SK-N-SH (cell line): ENCODE measurements around the gene RNASE8. TPM values are rescaled to one million over a fixed set of nuclear protein-coding genes. Genes with fewer than 3 reads are reported as not detected.

ENCODE experiments used
- CTCF ChIA-PET: fragments of 300-600, 350-600 bp; formaldehyde crosslinking; extraction: SDS; loops from one replicate; lab custom pipeline; 2021; lab: Yijun Ruan, JAX
- POLR2A ChIA-PET: fragments of 350-600 bp; sonication (Branson Sonifier 250); formaldehyde crosslinking; extraction: SDS; loops from one replicate; lab custom pipeline; 2020; ENCODE audit warnings: antibody characterized with exemption, inconsistent platforms; lab: Yijun Ruan, JAX
- DNase-seq: peaks from one replicate; pipeline ENCODE4 v3.0.0; 2012
- H2AFZ ChIP-seq: fragments of 200-600 bp; sonication (generic); 2 replicates; pipeline ENCODE4 v1.8.1; 2016; ENCODE audit warnings: antibody characterized with exemption, mild to moderate bottlenecking, low read depth
- H3F3A ChIP-seq: fragments of 200-600 bp; sonication (generic); replicated peaks from 2 replicates; pipeline ENCODE3; 2016; ENCODE audit warnings: antibody characterized with exemption, mild to moderate bottlenecking; ENCODE audit not compliant: insufficient read depth
- H3K27ac ChIP-seq, 2 experiments: fragments of 200-500 bp in 1 of 2; fragments of 200-600 bp in 1 of 2; sonication (Bioruptor generic) in 1 of 2; sonication (generic), shearing (Covaris generic) in 1 of 2; 2 replicates each; pipeline versions ENCODE4 v1.5.1 to v1.6.1; 2014 to 2016; ENCODE audit warnings: low read depth in 2 of 2, inconsistent platforms in 1 of 2, low read length in 1 of 2, mild to moderate bottlenecking in 1 of 2, mixed read lengths in 1 of 2
- H3K27me3 ChIP-seq: fragments of 200-600 bp; sonication (generic), shearing (Covaris generic); 2 replicates; pipeline ENCODE4 v1.6.1; 2016; ENCODE audit warnings: mixed run types; ENCODE audit not compliant: insufficient read depth
- H3K36me3 ChIP-seq, 2 experiments: fragments of 200-500 bp in 1 of 2; fragments of 200-600 bp in 1 of 2; sonication (Bioruptor generic) in 1 of 2; sonication (generic) in 1 of 2; replicated peaks in 1 of 2; 2 replicates each; pipeline versions ENCODE3 to v1.5.1; 2014 to 2016; ENCODE audit warnings: low read length in 1 of 2, mild to moderate bottlenecking in 1 of 2; ENCODE audit not compliant: insufficient read depth in 2 of 2, control insufficient read depth in 1 of 2
- H3K4me1 ChIP-seq, 2 experiments: fragments of 200-500 bp in 1 of 2; fragments of 200-600 bp in 1 of 2; sonication (Bioruptor generic) in 1 of 2; sonication (generic), shearing (Covaris generic) in 1 of 2; 2 replicates each; pipeline versions ENCODE4 v1.5.1 to v1.6.1; 2014 to 2016; ENCODE audit warnings: low read depth in 1 of 2, low read length in 1 of 2, mixed run types in 1 of 2; ENCODE audit not compliant: insufficient read depth in 2 of 2, control insufficient read depth in 1 of 2
- H3K4me2 ChIP-seq: fragments of 200-600 bp; sonication (generic), shearing (Covaris generic); 2 replicates; pipeline ENCODE4 v1.6.1; 2017; ENCODE audit warnings: mixed run types
- H3K4me3 ChIP-seq, 2 experiments: fragments of 200-500 bp in 1 of 2; fragments of 200-600 bp in 1 of 2; sonication (Bioruptor generic) in 1 of 2; sonication (generic), shearing (Covaris generic) in 1 of 2; 2 replicates each; pipeline versions ENCODE4 v1.5.1 to v1.8.1; 2014 to 2016; ENCODE audit warnings: low read depth in 2 of 2, inconsistent platforms in 1 of 2, low read length in 1 of 2, mild to moderate bottlenecking in 1 of 2, mixed read lengths in 1 of 2, moderate library complexity in 1 of 2
- H3K79me2 ChIP-seq: fragments of 200-600 bp; sonication (generic); 2 replicates; pipeline ENCODE4 v1.8.1; 2017; ENCODE audit warnings: mild to moderate bottlenecking; ENCODE audit not compliant: insufficient read depth
- H3K9ac ChIP-seq: fragments of 200-600 bp; sonication (generic); 2 replicates; pipeline ENCODE4 v1.6.1; 2017; ENCODE audit warnings: mixed run types
- H3K9me2 ChIP-seq: fragments of 200-600 bp; sonication (generic); 2 replicates; pipeline ENCODE4 v1.6.1; 2017; ENCODE audit warnings: mixed run types
- H3K9me3 ChIP-seq: fragments of 200-600 bp; sonication (generic); 2 replicates; pipeline ENCODE4 v1.6.1; 2017; ENCODE audit warnings: mixed run types, mild to moderate bottlenecking, moderate library complexity
- H4K20me1 ChIP-seq: fragments of 200-600 bp; sonication (generic); 2 replicates; pipeline ENCODE4 v1.6.1; 2017; ENCODE audit warnings: mild to moderate bottlenecking, mixed run types; ENCODE audit not compliant: insufficient read depth
- ELF1 ChIP-seq: IDR thresholded peaks from 2 replicates; pipeline ENCODE4 v1.4.0; 2012
- EP300 ChIP-seq, 2 experiments: IDR thresholded peaks; 2 replicates each; pipeline versions ENCODE4 v1.4.0 to v1.6.1; 2012; ENCODE audit warnings: borderline replicate concordance in 1 of 2, low read depth in 1 of 2, low read length in 1 of 2
- EZH2phosphoT487 ChIP-seq: fragments of 200-600 bp; sonication (generic); IDR thresholded peaks from 2 replicates; pipeline ENCODE4 v1.6.1; 2017; ENCODE audit warnings: low read depth, mixed run types, mild to moderate bottlenecking, antibody characterized with exemption, moderate library complexity, borderline replicate concordance
- FOXJ3 ChIP-seq: sonication (generic); formaldehyde crosslinking; IDR thresholded peaks from 2 replicates; pipeline ENCODE4 v1.5.1; 2020; ENCODE audit warnings: mild to moderate bottlenecking, missing genetic modification reagents
- FOXM1 ChIP-seq: IDR thresholded peaks from 2 replicates; pipeline ENCODE4 v1.4.0; 2012; ENCODE audit warnings: low read depth, mild to moderate bottlenecking
- GATA2 ChIP-seq: sonication (generic); formaldehyde crosslinking; IDR thresholded peaks from 2 replicates; pipeline ENCODE4 v1.5.0; 2020; ENCODE audit warnings: mild to moderate bottlenecking, missing genetic modification reagents
- JUND ChIP-seq: IDR thresholded peaks from 2 replicates; pipeline ENCODE4 v1.4.0; 2012
- MEF2A ChIP-seq: IDR thresholded peaks from 2 replicates; pipeline ENCODE4 v1.4.0; 2012; ENCODE audit warnings: low read depth, borderline replicate concordance
- NFIC ChIP-seq: IDR thresholded peaks from 2 replicates; pipeline ENCODE4 v1.4.0; 2012; ENCODE audit warnings: borderline replicate concordance
- RAD21 ChIP-seq: IDR thresholded peaks from 2 replicates; pipeline ENCODE4 v1.6.1; 2012; ENCODE audit warnings: mild to moderate bottlenecking, low read length
- RXRA ChIP-seq: IDR thresholded peaks from 2 replicates; pipeline ENCODE4 v1.4.0; 2012; ENCODE audit warnings: low read depth, mild to moderate bottlenecking, borderline replicate concordance
- SIN3A ChIP-seq: IDR thresholded peaks from 2 replicates; pipeline ENCODE4 v1.6.1; 2012; ENCODE audit warnings: low read depth, mild to moderate bottlenecking, low read length, moderate library complexity, borderline replicate concordance
- TAF1 ChIP-seq: IDR thresholded peaks from 2 replicates; pipeline ENCODE4 v1.6.1; 2012; ENCODE audit warnings: low read depth, mild to moderate bottlenecking, low read length, moderate library complexity, borderline replicate concordance
- TCF12 ChIP-seq: IDR thresholded peaks from 2 replicates; pipeline ENCODE4 v1.4.0; 2012
- YY1 ChIP-seq: IDR thresholded peaks from 2 replicates; pipeline ENCODE4 v1.4.0; 2012; ENCODE audit warnings: low read depth, mild to moderate bottlenecking
- WGBS: methylation state at CpG from one replicate; pipeline ENCODE4 v1.1.6; 2017; ENCODE audit warnings: low lambda C conversion rate; 5-methylcytosine and 5-hydroxymethylcytosine counted together
- polyA plus RNA-seq, 3 experiments: library from polyadenylated mRNA; depleted of rRNA; stranded (reverse); fragments of >200 nt; gene quantifications; 2 replicates each; pipeline ENCODE4 v1.2.3, GENCODE V29; 2012
- TF ChIP-seq, protein P1 (sequence below): fragments of 200-600 bp; sonication (generic); IDR thresholded peaks from 2 replicates; pipeline ENCODE4 v1.6.1; 2017; ENCODE audit warnings: antibody characterized with exemption, mild to moderate bottlenecking, moderate library complexity
- TF ChIP-seq, protein P2 (sequence below): IDR thresholded peaks from 2 replicates; pipeline ENCODE4 v1.4.0; 2012; ENCODE audit warnings: low read depth
- TF ChIP-seq, protein P3 (sequence below): IDR thresholded peaks from 2 replicates; pipeline ENCODE4 v1.4.0; 2012; ENCODE audit warnings: low read depth, borderline replicate concordance
- TF ChIP-seq, protein P4 (sequence below): fragments of 150-350 bp; IDR thresholded peaks from 2 replicates; pipeline ENCODE4 v1.6.1; 2017; ENCODE audit warnings: antibody characterized with exemption, low read length, low read depth, borderline replicate concordance
- TF ChIP-seq, protein P5 (sequence below): fragments of 150-350 bp; IDR thresholded peaks from 2 replicates; pipeline ENCODE4 v1.6.1; 2016; ENCODE audit warnings: mild to moderate bottlenecking, low read depth, low read length

RNASE8 gene
- polyA plus RNA-seq, 1 of the 3 experiments (the other 2 are of a cell fraction) = not detected

DNA sequence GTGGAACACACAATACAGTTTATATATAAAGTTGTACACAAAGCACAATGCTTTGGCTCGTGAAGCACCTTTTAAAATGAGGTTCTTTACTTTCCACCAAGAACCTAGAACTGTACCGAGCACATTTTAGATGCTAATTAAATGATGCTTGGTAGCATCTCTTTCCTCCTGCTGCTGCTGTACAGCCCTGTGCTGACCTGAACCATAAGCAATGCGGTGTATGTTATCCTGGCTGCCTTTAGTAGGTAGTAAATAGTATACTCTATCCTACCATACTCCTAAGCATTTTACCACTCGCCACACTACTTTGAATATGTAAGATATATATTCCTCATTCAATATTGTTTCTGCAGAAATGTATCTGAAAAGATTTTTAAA lies 2.9 kb upstream of the RNASE8 start:
- H3K9ac ChIP-seq = no peak overlapping the region
- H3K27me3 ChIP-seq = no peaks in the 10 kb centered on the region
- H3K27ac ChIP-seq = no peak overlapping the region
- H3K4me3 ChIP-seq = no peak overlapping the region
- WGBS = 86% methylated on average over 4 of the region's 4 CpGs
- no peak for DNase-seq
- CTCF ChIA-PET = interaction anchor here (1.8 to 2.1 kb wide), 2 partner anchors 38 to 40 kb away, joined by 7 read pairs; no protein-coding TSS in a partner anchor
- no peaks in the 10 kb centered on the region for H3K36me3 ChIP-seq
- no peaks in the 10 kb centered on the region for H4K20me1 ChIP-seq
- no peaks in the 10 kb centered on the region for H3K9me2 ChIP-seq
- no peaks in the 10 kb centered on the region for H3K9me3 ChIP-seq
- no peaks in the 10 kb centered on the region for H3K79me2 ChIP-seq
- POLR2A ChIA-PET = no interaction called here
- no peaks in the 10 kb centered on the region for H3K4me1 ChIP-seq
- TF ChIP-seq FOXM1 (no peak), EZH2phosphoT487 (no peak), RAD21 (no peak), TAF1 (no peak), RXRA (no peak), JUND (no peak), NFIC (no peak), FOXJ3 (CRISPR knock-in tag) (no peak), SIN3A (no peak)
- TF ChIP-seq, protein P1, sequence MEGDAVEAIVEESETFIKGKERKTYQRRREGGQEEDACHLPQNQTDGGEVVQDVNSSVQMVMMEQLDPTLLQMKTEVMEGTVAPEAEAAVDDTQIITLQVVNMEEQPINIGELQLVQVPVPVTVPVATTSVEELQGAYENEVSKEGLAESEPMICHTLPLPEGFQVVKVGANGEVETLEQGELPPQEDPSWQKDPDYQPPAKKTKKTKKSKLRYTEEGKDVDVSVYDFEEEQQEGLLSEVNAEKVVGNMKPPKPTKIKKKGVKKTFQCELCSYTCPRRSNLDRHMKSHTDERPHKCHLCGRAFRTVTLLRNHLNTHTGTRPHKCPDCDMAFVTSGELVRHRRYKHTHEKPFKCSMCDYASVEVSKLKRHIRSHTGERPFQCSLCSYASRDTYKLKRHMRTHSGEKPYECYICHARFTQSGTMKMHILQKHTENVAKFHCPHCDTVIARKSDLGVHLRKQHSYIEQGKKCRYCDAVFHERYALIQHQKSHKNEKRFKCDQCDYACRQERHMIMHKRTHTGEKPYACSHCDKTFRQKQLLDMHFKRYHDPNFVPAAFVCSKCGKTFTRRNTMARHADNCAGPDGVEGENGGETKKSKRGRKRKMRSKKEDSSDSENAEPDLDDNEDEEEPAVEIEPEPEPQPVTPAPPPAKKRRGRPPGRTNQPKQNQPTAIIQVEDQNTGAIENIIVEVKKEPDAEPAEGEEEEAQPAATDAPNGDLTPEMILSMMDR = no peak
- TF ChIP-seq, all 33 proteins: peak for 0
- Histone ChIP-seq H3K4me2 (no peak overlapping the region), H2AFZ (no peak overlapping the region), H3F3A (peaks cover under 1% of the 10 kb centered on the region)

DNA sequence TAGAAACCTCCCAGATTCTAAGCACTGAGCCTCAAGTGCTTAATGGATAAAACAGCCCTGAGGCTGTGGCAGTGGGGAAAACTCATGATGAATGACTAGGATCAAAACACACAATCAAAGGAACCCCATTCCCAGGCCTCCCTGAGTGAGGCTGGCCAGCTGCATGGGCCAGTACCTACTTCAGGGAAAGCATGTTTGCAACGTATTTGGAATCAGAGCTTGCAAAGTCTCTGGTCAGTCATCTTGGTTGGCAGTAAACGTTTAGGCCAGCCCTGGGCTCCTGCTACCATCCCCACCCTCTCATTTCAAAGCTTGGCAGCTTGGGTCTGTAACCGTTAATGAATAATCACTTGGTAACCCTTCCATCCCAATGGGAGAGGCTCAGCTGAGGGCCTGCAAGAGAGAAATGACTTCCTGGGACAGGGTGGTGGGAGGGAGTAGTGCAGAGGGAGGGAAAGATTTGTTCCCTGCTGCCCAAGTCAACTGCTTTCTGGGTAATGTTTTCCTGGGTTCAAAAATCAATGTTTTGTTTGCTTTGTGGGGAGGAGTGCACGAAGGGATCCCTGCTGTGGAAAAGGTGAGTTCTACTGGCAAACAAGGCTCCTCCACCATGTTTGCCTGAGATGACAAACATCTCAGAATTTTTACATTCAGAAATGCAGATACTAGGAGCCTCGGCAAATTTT lies 2.0 kb upstream of the RNASE8 start:
- Histone ChIP-seq H3K79me2 (no peaks in the 10 kb centered on the region), H3K4me2 (no peak overlapping the region), H3K9me3 (no peaks in the 10 kb centered on the region), H3K27ac (no peak overlapping the region), H3K4me3 (no peak overlapping the region), H3K27me3 (no peaks in the 10 kb centered on the region), H3K9me2 (no peaks in the 10 kb centered on the region), H2AFZ (no peak overlapping the region), H4K20me1 (no peaks in the 10 kb centered on the region), H3F3A (no peaks in the 10 kb centered on the region), H3K4me1 (no peaks in the 10 kb centered on the region), H3K36me3 (no peaks in the 10 kb centered on the region), H3K9ac (no peak overlapping the region)
- 70% methylated on average over 5 of the region's 5 CpGs for WGBS
- ChIA-PET POLR2A (no interaction called here), CTCF (interaction anchor here (1.9 to 2.1 kb wide), 2 partner anchors 15 to 41 kb away, joined by 4 to 8 read pairs; no protein-coding TSS in a partner anchor)
- no peak for DNase-seq
- TF ChIP-seq MEF2A (no peak), ELF1 (no peak), RXRA (no peak), GATA2 (no peak), SIN3A (no peak), TAF1 (no peak), YY1 (no peak), EP300 (IDR thresholded peaks at IDR 0.05; ENCODE audit: borderline replicate concordance in 1 of 2, low read depth in 1 of 2, low read length in 1 of 2) (no peak), EZH2phosphoT487 (no peak), TCF12 (no peak)
- TF ChIP-seq, protein P1 = no peak
- TF ChIP-seq, protein P2, sequence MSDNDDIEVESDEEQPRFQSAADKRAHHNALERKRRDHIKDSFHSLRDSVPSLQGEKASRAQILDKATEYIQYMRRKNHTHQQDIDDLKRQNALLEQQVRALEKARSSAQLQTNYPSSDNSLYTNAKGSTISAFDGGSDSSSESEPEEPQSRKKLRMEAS = no peak
- TF ChIP-seq, protein P3, sequence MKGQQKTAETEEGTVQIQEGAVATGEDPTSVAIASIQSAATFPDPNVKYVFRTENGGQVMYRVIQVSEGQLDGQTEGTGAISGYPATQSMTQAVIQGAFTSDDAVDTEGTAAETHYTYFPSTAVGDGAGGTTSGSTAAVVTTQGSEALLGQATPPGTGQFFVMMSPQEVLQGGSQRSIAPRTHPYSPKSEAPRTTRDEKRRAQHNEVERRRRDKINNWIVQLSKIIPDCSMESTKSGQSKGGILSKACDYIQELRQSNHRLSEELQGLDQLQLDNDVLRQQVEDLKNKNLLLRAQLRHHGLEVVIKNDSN = no peak
- TF ChIP-seq, protein P4, sequence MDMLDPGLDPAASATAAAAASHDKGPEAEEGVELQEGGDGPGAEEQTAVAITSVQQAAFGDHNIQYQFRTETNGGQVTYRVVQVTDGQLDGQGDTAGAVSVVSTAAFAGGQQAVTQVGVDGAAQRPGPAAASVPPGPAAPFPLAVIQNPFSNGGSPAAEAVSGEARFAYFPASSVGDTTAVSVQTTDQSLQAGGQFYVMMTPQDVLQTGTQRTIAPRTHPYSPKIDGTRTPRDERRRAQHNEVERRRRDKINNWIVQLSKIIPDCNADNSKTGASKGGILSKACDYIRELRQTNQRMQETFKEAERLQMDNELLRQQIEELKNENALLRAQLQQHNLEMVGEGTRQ = no peak
- TF ChIP-seq, protein P5, sequence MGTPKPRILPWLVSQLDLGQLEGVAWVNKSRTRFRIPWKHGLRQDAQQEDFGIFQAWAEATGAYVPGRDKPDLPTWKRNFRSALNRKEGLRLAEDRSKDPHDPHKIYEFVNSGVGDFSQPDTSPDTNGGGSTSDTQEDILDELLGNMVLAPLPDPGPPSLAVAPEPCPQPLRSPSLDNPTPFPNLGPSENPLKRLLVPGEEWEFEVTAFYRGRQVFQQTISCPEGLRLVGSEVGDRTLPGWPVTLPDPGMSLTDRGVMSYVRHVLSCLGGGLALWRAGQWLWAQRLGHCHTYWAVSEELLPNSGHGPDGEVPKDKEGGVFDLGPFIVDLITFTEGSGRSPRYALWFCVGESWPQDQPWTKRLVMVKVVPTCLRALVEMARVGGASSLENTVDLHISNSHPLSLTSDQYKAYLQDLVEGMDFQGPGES = no peak
